ENCODE data around the gene TAGAP. TPM values are rescaled to one million over a fixed set of nuclear protein-coding genes. Genes with fewer than 3 reads are reported as not detected.

Gene TAGAP
- total and polyA plus RNA-seq, 4 donors = 0.56 to 2.0 (median 1.1) TPM

DNA sequence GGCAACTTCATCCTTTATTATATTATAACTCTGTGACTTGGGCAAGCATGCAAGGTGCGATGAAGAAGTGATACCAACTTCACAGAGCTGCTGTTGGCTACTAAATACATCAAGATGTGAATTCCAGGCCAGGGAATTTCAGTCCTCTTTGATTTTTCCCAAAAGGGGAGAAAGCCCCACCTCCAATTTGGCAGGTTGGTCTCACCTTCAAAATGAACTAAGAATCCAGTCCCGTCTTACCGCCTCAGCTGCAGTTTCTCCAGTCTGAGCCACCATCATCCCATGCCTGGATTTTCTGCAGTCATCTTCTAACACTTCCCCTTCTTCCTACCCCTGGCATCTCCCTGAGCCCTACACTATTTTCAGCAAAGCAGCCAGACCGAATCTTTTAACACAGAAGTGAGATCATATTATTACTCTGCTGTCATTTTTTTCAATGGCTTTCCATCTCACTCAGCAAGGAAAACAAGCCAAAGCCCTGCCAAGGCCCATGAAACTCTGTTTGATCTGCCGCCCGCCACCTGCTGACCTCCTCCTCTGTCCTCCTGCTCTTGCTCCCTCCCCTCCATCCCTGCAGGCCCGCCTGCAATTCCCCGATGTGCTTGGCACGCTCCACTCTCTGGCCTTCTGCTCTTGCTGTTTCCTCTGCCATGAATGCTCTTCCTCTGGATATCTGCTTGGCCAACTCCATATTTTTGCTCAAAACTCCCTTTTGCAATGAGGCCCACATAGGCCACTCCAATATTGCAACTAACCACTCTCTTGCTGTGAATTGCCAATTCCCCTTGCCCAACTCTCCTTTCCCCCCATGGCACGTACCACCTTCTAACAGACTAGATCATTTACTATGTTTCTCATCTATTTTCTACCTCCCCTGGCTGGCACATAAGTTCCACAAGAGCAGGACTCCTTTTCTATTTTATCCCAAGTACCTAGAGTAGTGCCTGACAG is 46.0 kb upstream of the TAGAP start:
- Histone ChIP-seq H3K9me3 (ENCODE audit: control insufficient read depth in 4 of 4, low read length in 3 of 4) (no peaks in the 10 kb centered on the region), H3K4me1 (ENCODE audit: control insufficient read depth in 4 of 4, insufficient read depth in 4 of 4, low read length in 3 of 4) (no peaks in the 10 kb centered on the region), H3K9ac (ENCODE audit: low read depth in 1 of 2, low read length in 2 of 2) (no peak overlapping the region), H3K27me3 (ENCODE audit: control insufficient read depth in 4 of 4, insufficient read depth in 4 of 4, low read length in 3 of 4) (no peaks in the 10 kb centered on the region), H3K4me3 (ENCODE audit: low read depth in 1 of 3, low read length in 3 of 3) (no peak overlapping the region), H3K27ac (ENCODE audit: low read depth in 1 of 2, low read length in 2 of 2) (no peak overlapping the region), H3K36me3 (ENCODE audit: control insufficient read depth in 4 of 4, insufficient read depth in 3 of 4, low read depth in 1 of 4, low read length in 3 of 4) (no peaks in the 10 kb centered on the region)
- 76% methylated on average over 10 of the region's 10 CpGs for WGBS
- DNase-seq (ENCODE audit: low spot score) = peak; percentile 23
- TF ChIP-seq NR2F2 (IDR thresholded peaks at IDR 0.05) = no peak
- TF ChIP-seq, protein P1, sequence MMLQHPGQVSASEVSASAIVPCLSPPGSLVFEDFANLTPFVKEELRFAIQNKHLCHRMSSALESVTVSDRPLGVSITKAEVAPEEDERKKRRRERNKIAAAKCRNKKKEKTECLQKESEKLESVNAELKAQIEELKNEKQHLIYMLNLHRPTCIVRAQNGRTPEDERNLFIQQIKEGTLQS (IDR thresholded peaks at IDR 0.05) = no peak

DNA sequence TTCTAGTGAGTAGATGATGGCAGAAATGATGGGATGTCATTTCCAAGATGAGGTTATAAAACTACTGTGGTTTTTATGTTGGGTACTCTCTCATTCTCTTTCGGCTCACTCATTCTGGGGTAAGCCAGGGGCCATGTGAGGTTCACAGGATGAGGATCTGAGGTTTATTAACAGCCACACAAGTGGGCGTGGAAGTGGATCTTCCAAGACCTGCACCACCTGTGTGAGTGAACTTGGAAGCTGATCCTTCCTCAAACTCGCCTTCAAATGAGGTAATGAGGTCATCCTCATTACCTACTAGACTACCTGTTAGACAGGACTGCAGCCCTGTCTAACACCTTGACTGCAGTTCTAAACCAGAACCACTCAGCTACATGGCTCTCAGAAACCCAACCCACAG is 45.1 kb upstream of the TAGAP start:
- no peak overlapping the region for H3K27ac ChIP-seq (ENCODE audit: low read depth in 1 of 2, low read length in 2 of 2)
- no peaks in the 10 kb centered on the region for H3K36me3 ChIP-seq (ENCODE audit: control insufficient read depth in 4 of 4, insufficient read depth in 3 of 4, low read depth in 1 of 4, low read length in 3 of 4)
- TF ChIP-seq, protein P1 (IDR thresholded peaks at IDR 0.05) = no peak
- TF ChIP-seq GABPA (IDR thresholded peaks at IDR 0.05 in 1 of 2, conservative IDR thresholded peaks at IDR 0.05 in 1 of 2) (no peak), HNF4G (IDR thresholded peaks at IDR 0.05) (no peak), FOXA1 (IDR thresholded peaks at IDR 0.05) (no peak), JUND (IDR thresholded peaks at IDR 0.05) (no peak), HNF4A (conservative IDR thresholded peaks at IDR 0.05) (no peak), FOXA2 (IDR thresholded peaks at IDR 0.05) (no peak), RXRA (IDR thresholded peaks at IDR 0.05) (no peak), NR2F2 (IDR thresholded peaks at IDR 0.05) (no peak), TAF1 (conservative IDR thresholded peaks at IDR 0.05) (no peak)
- TF ChIP-seq, protein P2, sequence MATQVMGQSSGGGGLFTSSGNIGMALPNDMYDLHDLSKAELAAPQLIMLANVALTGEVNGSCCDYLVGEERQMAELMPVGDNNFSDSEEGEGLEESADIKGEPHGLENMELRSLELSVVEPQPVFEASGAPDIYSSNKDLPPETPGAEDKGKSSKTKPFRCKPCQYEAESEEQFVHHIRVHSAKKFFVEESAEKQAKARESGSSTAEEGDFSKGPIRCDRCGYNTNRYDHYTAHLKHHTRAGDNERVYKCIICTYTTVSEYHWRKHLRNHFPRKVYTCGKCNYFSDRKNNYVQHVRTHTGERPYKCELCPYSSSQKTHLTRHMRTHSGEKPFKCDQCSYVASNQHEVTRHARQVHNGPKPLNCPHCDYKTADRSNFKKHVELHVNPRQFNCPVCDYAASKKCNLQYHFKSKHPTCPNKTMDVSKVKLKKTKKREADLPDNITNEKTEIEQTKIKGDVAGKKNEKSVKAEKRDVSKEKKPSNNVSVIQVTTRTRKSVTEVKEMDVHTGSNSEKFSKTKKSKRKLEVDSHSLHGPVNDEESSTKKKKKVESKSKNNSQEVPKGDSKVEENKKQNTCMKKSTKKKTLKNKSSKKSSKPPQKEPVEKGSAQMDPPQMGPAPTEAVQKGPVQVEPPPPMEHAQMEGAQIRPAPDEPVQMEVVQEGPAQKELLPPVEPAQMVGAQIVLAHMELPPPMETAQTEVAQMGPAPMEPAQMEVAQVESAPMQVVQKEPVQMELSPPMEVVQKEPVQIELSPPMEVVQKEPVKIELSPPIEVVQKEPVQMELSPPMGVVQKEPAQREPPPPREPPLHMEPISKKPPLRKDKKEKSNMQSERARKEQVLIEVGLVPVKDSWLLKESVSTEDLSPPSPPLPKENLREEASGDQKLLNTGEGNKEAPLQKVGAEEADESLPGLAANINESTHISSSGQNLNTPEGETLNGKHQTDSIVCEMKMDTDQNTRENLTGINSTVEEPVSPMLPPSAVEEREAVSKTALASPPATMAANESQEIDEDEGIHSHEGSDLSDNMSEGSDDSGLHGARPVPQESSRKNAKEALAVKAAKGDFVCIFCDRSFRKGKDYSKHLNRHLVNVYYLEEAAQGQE (IDR thresholded peaks at IDR 0.05) = no peak
- TF ChIP-seq, protein P3, sequence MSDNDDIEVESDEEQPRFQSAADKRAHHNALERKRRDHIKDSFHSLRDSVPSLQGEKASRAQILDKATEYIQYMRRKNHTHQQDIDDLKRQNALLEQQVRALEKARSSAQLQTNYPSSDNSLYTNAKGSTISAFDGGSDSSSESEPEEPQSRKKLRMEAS (IDR thresholded peaks at IDR 0.05) = no peak
- TF ChIP-seq, protein P4, sequence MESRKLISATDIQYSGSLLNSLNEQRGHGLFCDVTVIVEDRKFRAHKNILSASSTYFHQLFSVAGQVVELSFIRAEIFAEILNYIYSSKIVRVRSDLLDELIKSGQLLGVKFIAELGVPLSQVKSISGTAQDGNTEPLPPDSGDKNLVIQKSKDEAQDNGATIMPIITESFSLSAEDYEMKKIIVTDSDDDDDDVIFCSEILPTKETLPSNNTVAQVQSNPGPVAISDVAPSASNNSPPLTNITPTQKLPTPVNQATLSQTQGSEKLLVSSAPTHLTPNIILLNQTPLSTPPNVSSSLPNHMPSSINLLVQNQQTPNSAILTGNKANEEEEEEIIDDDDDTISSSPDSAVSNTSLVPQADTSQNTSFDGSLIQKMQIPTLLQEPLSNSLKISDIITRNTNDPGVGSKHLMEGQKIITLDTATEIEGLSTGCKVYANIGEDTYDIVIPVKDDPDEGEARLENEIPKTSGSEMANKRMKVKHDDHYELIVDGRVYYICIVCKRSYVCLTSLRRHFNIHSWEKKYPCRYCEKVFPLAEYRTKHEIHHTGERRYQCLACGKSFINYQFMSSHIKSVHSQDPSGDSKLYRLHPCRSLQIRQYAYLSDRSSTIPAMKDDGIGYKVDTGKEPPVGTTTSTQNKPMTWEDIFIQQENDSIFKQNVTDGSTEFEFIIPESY (IDR thresholded peaks at IDR 0.05) = no peak
- 83% methylated on average over 3 of the region's 3 CpGs for WGBS
- H3K9ac ChIP-seq (ENCODE audit: low read depth in 1 of 2, low read length in 2 of 2) = no peak overlapping the region
- no peak overlapping the region for H3K4me3 ChIP-seq (ENCODE audit: low read depth in 1 of 3, low read length in 3 of 3)
- H3K9me3 ChIP-seq (ENCODE audit: control insufficient read depth in 4 of 4, low read length in 3 of 4) = no peaks in the 10 kb centered on the region
- no peaks in the 10 kb centered on the region for H3K27me3 ChIP-seq (ENCODE audit: control insufficient read depth in 4 of 4, insufficient read depth in 4 of 4, low read length in 3 of 4)
- no peaks in the 10 kb centered on the region for H3K4me1 ChIP-seq (ENCODE audit: control insufficient read depth in 4 of 4, insufficient read depth in 4 of 4, low read length in 3 of 4)
- DNase-seq (ENCODE audit: low spot score) = peak; percentile 3
